ENCODE results near the gene ZSWIM9.

The ZSWIM9 gene

GRCh38 chr19:48221628-48222027, 51.1 kb downstream of the ZSWIM9 start:
- no peaks in the 10 kb centered on the region for H3K4me1 ChIP-seq (ENCODE audit: insufficient read depth, low read length)
- H3K4me2 ChIP-seq (ENCODE audit: insufficient read depth, low read length), result no peak overlapping the region
- H3K79me2 ChIP-seq (ENCODE audit: insufficient read depth, low read length), result no peaks in the 10 kb centered on the region
- no peaks in the 10 kb centered on the region for H3K9me3 ChIP-seq (ENCODE audit: insufficient read depth, low read length, severe bottlenecking)
- no peaks in the 10 kb centered on the region for H4K20me1 ChIP-seq (ENCODE audit: insufficient read depth, low read length)
- no peak overlapping the region for H3K9ac ChIP-seq (ENCODE audit: low read depth, low read length)
- peaks cover 19% of the 10 kb centered on the region for H3K36me3 ChIP-seq (ENCODE audit: insufficient read depth, low read length)
- H3K27ac ChIP-seq (ENCODE audit: low read length), result no peak overlapping the region
- no peak for TF ChIP-seq EZH2 (IDR thresholded peaks at IDR 0.05; ENCODE audit: borderline replicate concordance, low read depth, low read length, severe bottlenecking)
- TF ChIP-seq, protein P1, sequence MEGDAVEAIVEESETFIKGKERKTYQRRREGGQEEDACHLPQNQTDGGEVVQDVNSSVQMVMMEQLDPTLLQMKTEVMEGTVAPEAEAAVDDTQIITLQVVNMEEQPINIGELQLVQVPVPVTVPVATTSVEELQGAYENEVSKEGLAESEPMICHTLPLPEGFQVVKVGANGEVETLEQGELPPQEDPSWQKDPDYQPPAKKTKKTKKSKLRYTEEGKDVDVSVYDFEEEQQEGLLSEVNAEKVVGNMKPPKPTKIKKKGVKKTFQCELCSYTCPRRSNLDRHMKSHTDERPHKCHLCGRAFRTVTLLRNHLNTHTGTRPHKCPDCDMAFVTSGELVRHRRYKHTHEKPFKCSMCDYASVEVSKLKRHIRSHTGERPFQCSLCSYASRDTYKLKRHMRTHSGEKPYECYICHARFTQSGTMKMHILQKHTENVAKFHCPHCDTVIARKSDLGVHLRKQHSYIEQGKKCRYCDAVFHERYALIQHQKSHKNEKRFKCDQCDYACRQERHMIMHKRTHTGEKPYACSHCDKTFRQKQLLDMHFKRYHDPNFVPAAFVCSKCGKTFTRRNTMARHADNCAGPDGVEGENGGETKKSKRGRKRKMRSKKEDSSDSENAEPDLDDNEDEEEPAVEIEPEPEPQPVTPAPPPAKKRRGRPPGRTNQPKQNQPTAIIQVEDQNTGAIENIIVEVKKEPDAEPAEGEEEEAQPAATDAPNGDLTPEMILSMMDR (IDR thresholded peaks at IDR 0.05; ENCODE audit: borderline replicate concordance, extremely low read depth, low read length, poor library complexity, severe bottlenecking), result no peak
- no peak overlapping the region for H2AFZ ChIP-seq (ENCODE audit: low read depth, low read length)
- DNase-seq, result no peak
- no peak overlapping the region for H3K4me3 ChIP-seq (ENCODE audit: low read depth in 1 of 2, low read length in 2 of 2)
- no peaks in the 10 kb centered on the region for H3K27me3 ChIP-seq (ENCODE audit: insufficient read depth, low read length, poor library complexity)
- ATAC-seq (ENCODE audit: insufficient read depth, low read depth), result no peak

DNA sequence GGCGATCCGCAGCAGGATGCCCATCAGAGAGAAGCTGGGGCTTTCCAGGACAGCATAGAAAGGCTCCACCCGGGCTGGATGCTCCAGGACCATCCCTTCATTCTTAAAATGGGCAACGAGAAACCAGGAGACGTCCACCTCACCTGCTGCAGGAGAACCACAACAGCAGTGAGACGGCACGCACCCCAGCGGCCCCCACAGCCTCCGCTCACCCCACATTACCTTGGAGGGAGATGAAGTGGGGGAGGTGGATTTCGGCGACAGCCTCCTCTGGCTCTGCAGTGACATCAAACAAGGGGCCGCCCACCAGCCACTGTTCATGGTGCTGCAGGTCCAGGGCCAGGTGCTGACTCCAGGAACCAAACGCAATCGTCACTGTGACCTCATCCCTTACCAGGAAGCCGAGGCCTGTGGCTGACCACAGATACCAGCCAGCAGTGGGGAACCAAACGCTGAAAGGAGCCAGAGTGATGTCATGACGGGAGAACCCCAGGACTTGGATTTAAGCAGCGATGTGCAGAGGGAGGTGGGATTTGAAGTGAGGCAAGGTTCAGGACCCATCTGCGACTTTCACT, 60.2 kb downstream of the ZSWIM9 start:
- Histone ChIP-seq H4K20me1 (ENCODE audit: insufficient read depth, low read length) (no peaks in the 10 kb centered on the region), H3K27me3 (ENCODE audit: insufficient read depth, low read length, poor library complexity) (no peaks in the 10 kb centered on the region), H3K36me3 (ENCODE audit: insufficient read depth, low read length) (peaks cover 69% of the 10 kb centered on the region), H3K79me2 (ENCODE audit: insufficient read depth, low read length) (no peaks in the 10 kb centered on the region), H3K4me2 (ENCODE audit: insufficient read depth, low read length) (no peak overlapping the region), H3K4me1 (ENCODE audit: insufficient read depth, low read length) (no peaks in the 10 kb centered on the region), H2AFZ (ENCODE audit: low read depth, low read length) (no peak overlapping the region), H3K4me3 (ENCODE audit: low read depth in 1 of 2, low read length in 2 of 2) (no peak overlapping the region), H3K9ac (ENCODE audit: low read depth, low read length) (no peak overlapping the region), H3K27ac (ENCODE audit: low read length) (no peak overlapping the region), H3K9me3 (ENCODE audit: insufficient read depth, low read length, severe bottlenecking) (no peaks in the 10 kb centered on the region)
- DNase-seq (peak; percentile 23), ATAC-seq (ENCODE audit: insufficient read depth, low read depth) (peak; percentile 33; the same call in 1 of the 3 replicates)
- TF ChIP-seq, protein P1 (IDR thresholded peaks at IDR 0.05; ENCODE audit: borderline replicate concordance, extremely low read depth, low read length, poor library complexity, severe bottlenecking), result no peak
- TF ChIP-seq EZH2 (IDR thresholded peaks at IDR 0.05; ENCODE audit: borderline replicate concordance, low read depth, low read length, severe bottlenecking), result no peak

GRCh38 chr19:48237057-48237456, 66.6 kb downstream of the ZSWIM9 start:
- Histone ChIP-seq H3K27me3 (ENCODE audit: insufficient read depth, low read length, poor library complexity) (no peaks in the 10 kb centered on the region), H3K4me3 (ENCODE audit: low read depth in 1 of 2, low read length in 2 of 2) (no peak overlapping the region), H3K79me2 (ENCODE audit: insufficient read depth, low read length) (no peaks in the 10 kb centered on the region), H3K9me3 (ENCODE audit: insufficient read depth, low read length, severe bottlenecking) (no peaks in the 10 kb centered on the region), H4K20me1 (ENCODE audit: insufficient read depth, low read length) (no peaks in the 10 kb centered on the region), H3K27ac (ENCODE audit: low read length) (no peak overlapping the region), H3K4me1 (ENCODE audit: insufficient read depth, low read length) (no peaks in the 10 kb centered on the region), H3K36me3 (ENCODE audit: insufficient read depth, low read length) (peaks cover 72% of the 10 kb centered on the region), H3K4me2 (ENCODE audit: insufficient read depth, low read length) (no peak overlapping the region), H2AFZ (ENCODE audit: low read depth, low read length) (no peak overlapping the region), H3K9ac (ENCODE audit: low read depth, low read length) (no peak overlapping the region)
- no peak for TF ChIP-seq EZH2 (IDR thresholded peaks at IDR 0.05; ENCODE audit: borderline replicate concordance, low read depth, low read length, severe bottlenecking)
- TF ChIP-seq, protein P1 (IDR thresholded peaks at IDR 0.05; ENCODE audit: borderline replicate concordance, extremely low read depth, low read length, poor library complexity, severe bottlenecking), result no peak
- DNase-seq (no peak), ATAC-seq (ENCODE audit: insufficient read depth, low read depth) (no peak)
